GM18502 (cell line): ENCODE measurements around the gene NR2F6.
"Not testable (repeated sequence)": the region's sequence is repeated elsewhere in the genome, so short reads cannot be mapped to it uniquely, and the experiment has no call there.

Experiments
- ATAC-seq: cut with Tn5 transposase; IDR thresholded peaks from one replicate; pipeline ENCODE4 v1.9.1; 2021; ENCODE audit warnings: mild to moderate bottlenecking; ENCODE audit not compliant: unreplicated experiment, poor library complexity

The NR2F6 gene

GRCh38 chr19:17215127-17215971 is 30.4 kb downstream of the NR2F6 start, which contains the start of gene USE1:
TSS of gene USE1 (plus strand) at chr19:17215357. CDS start at chr19:17215406, 49 bp downstream.
- peak; percentile 82 for ATAC-seq

GRCh38 chr19:17214508-17215126 is 31.1 kb downstream of the NR2F6 start:
- no peak for ATAC-seq

GRCh38 chr19:17213334-17213733 is 32.4 kb downstream of the NR2F6 start:
- ATAC-seq = no peak

GRCh38 chr19:17211547-17212446 is 33.9 kb downstream of the NR2F6 start:
- no peak for ATAC-seq

DNA sequence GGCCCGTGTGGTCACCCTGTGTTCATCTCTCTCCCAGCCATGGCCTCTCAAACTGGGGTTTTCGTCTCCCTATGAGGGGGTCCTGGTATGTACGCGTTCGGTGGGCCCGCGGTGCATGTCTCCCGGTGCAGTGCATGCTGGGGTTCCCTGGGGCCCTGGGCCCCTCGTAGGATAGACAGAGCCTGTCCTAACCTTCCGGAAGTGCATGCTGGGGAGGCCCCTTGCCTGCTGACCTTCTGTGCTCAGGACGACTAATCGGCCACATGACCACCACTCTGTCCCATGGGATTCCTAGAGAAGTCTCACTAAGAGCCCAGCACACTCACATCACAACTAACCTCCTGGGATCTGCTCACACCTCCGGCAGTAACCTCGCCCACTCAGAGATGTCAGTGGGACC is 35.4 kb downstream of the NR2F6 start:
- ATAC-seq = no peak

DNA sequence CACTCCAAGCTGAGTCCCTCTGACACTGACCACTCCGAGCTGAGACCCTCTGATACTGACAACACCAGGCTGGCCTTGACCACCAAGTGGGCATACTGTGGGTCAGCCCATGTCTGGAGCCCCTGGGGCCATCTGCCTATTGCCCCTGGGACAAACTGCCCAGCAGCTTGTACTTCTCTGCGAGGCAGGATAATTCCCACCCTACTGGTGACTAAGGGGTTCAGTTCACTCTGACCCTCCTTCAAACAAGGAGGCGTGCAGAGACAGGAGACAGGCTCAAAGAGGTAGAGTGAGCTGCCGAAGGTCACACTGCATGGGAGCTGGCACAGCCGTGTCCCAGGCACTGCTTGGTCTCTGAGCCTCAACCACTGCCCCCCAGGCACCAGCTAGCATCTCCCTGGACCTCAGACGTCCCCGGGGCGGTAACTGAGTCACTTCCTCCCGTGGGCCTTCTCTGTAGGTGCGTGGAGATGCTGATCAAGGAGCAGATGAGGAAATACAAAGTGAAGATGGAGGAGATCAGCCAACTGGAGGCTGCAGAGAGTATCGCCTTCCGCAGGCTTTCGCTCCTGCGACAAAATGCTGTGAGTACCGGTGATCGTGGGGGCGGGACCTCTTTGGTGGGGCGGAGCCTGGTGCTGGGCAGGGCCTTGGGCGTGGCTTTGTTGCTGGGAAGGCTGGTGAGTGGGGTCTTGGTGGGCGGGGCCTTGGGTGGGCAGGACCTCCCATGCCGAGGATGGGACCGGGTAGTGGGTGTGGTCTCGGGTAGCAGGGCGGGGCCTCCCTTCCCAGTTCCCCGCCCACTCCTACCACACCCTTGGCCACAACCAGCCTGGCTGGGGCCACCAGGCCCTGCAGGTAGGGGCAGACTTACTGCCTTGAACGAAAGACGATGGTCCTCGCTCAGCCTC is 36.3 kb downstream of the NR2F6 start:
- peak; percentile 47 for ATAC-seq

GRCh38 chr19:17206736-17207581 is 38.8 kb downstream of the NR2F6 start:
- ATAC-seq = no peak

DNA sequence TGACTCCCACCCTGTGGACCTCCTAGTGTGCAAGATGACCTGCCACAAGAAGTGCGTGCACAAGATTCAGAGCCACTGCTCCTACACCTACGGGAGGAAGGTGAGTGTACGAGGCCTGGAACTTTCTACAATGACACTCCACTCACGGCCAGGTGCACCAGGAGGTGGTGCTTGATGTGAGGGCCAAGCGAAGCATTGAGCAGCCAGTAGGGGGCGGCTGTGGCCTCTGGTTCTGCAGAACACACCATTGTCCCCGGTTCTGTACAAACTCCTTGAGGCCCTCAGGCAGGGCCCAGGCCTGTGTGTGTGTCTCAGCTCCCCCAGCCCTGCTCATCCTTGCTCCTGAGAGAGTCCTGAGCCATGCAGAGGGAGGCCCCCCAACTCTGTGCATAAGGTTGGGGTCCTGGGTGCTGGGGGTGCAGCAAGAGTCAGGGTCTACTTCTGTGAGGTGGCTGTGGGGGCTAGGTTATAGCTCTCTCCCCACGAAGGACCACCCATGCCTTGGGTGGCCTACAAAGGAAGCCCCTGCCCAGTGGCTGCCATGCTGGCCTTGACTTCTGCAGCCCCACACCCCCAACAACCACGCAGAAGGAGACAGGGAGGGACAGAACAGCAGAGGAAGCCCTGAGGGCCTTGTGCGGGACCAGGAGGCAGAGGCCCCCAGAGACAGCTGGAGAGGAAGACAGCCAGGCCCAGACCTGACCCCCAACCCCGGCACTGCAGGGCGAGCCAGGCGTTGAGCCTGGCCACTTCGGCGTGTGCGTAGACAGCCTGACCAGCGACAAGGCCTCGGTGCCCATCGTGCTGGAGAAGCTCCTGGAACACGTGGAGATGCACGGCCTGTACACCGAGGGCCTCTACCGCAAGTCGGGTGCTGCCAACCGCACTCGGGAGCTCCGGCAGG is 40.2 kb downstream of the NR2F6 start:
- no peak for ATAC-seq

DNA sequence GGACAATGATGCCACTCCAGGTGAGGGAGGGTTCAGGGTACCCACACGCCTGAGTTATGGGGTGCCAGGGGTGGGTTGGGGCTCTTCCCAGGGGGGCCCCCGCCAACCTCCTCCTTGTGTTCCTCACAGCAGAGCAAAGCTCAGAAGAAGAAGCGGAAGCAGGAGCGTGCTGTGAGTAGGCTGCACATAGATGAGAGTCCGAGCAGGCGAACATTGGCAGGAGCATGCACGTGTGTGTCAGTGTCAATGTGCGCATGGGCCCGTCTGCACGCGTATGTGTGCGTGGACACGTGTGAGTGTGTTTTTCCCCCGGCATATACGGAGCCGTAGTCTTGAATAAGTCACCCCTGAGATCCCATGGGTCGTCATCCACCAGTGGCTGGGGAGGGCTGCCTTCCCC is 43.0 kb downstream of the NR2F6 start:
- no peak for ATAC-seq

- no peak for ATAC-seq
Observed at GRCh38 chr19:17202249-17202648, 43.5 kb downstream of the NR2F6 start.

- ATAC-seq = no peak
Observed at GRCh38 chr19:17200408-17201079, 45.2 kb downstream of the NR2F6 start.

DNA sequence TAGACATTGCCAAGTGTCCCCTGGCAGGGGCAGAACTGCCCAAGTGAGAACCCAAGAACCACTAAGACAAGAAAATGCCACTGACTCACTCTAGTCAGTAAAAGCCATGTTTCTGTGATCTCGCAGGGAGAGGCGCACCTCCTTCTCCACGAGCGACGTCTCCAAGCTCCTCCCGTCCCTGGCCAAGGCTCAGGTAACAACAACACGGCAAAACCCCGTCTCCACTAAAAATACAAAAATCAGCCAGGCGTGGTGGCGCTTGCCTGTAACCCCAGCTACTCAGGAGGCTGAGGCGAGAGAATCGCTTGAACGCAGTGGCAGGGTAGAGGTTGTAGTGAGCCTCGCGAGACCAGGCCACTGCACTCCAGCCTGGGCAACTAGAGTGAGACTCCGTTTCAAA is 48.1 kb downstream of the NR2F6 start:
- ATAC-seq = no peak

- no peak for ATAC-seq
Observed at GRCh38 chr19:17196610-17197009, 49.1 kb downstream of the NR2F6 start.

GRCh38 chr19:17195106-17195505 is 50.6 kb downstream of the NR2F6 start:
- no peak for ATAC-seq

DNA sequence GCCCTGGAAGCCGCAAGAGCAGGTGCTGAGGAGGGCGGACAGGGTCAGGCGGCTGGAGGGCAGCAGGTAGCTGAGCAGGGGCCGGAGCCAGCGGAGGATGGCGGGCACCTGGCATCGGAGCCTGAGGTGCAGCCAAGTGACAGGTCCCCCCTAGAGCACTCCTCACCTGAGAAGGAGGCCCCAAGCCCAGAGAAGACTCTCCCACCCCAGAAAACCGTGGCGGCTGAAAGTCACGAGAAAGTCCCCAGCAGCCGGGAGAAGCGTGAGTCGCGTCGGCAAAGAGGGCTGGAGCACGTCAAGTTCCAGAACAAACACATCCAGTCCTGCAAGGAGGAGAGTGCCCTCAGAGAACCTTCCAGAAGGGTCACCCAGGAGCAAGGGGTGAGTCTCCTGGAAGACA is 51.1 kb downstream of the NR2F6 start:
- no peak for ATAC-seq

DNA sequence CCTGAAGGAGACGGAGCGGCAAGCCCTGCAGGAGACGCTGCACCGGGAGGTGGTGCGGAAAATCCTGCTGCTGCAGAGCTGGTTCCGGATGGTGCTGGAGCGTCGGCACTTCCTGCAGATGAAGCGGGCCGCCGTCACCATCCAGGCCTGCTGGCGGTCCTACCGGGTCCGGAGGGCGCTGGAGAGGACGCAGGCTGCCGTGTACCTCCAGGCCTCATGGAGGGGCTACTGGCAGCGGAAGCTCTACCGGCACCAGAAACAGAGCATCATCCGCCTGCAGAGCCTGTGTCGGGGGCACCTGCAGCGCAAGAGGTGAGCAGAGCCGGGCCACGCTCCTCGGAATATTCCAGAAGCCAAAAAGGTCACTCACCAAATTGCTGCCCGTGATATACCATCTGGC is 53.0 kb downstream of the NR2F6 start:
- ATAC-seq = no peak

GRCh38 chr19:17191736-17192135 is 54.0 kb downstream of the NR2F6 start:
- not testable (repeated sequence) for ATAC-seq
